Chondrocyte (in vitro differentiated cells): ENCODE measurements around the gene PIGH. TPM values are rescaled to one million over a fixed set of nuclear protein-coding genes. Genes with fewer than 3 reads are reported as not detected.

ENCODE experiments used
- DNase-seq: peaks from one replicate; pipeline ENCODE4 v3.0.0; 2021; ENCODE audit warnings: mixed read lengths, low spot score
- H3K27ac Mint-ChIP-seq: one replicate; pipeline ENCODE4 v1.8.0; 2021; ENCODE audit warnings: mild to moderate bottlenecking, moderate library complexity, mixed read lengths; ENCODE audit not compliant: unreplicated experiment
- H3K27me3 Mint-ChIP-seq: 2 replicates; pipeline ENCODE4 v1.8.0; 2021; ENCODE audit warnings: low read depth, mixed read lengths
- H3K36me3 Mint-ChIP-seq: 2 replicates; pipeline ENCODE4 v1.8.0; 2021; ENCODE audit warnings: low read depth, mixed read lengths
- H3K4me1 Mint-ChIP-seq: 2 replicates; pipeline ENCODE4 v1.8.0; 2021; ENCODE audit warnings: low read depth, mild to moderate bottlenecking, mixed read lengths
- H3K4me3 Mint-ChIP-seq: one replicate; pipeline ENCODE4 v1.8.0; 2021; ENCODE audit warnings: mild to moderate bottlenecking, moderate library complexity, mixed read lengths; ENCODE audit not compliant: unreplicated experiment
- H3K9me3 Mint-ChIP-seq: 2 replicates; pipeline ENCODE4 v1.8.0; 2021; ENCODE audit warnings: low read depth, mixed read lengths
- CTCF ChIP-seq: fragments of 200-600 bp; sonication (generic); IDR thresholded peaks from 2 replicates; pipeline ENCODE4 v1.5.0; 2021; ENCODE audit warnings: antibody characterized with exemption, mild to moderate bottlenecking, moderate library complexity
- total RNA-seq: library from RNA; stranded (reverse); gene quantifications from 3 replicates; pipeline ENCODE4 v1.2.1, GENCODE V29; 2021

The PIGH gene
- total RNA-seq, 1 donor from 2014 or later, result 19.0 TPM

- peak; percentile 84 for DNase-seq
- Mint-ChIP-seq H3K27ac (no peak overlapping the region), H3K36me3 (no peaks in the 10 kb centered on the region)
Observed at GRCh38 chr14:67577181-67577808, 22.8 kb downstream of the PIGH start.

GRCh38 chr14:67576216-67576955 lies 23.7 kb downstream of the PIGH start:
- Mint-ChIP-seq H3K36me3 (no peaks in the 10 kb centered on the region), H3K27me3 (peaks cover 5% of the 10 kb centered on the region), H3K27ac (no peak overlapping the region), H3K4me1 (no peaks in the 10 kb centered on the region), H3K9me3 (no peaks in the 10 kb centered on the region), H3K4me3 (no peak overlapping the region)
- peak; percentile 68 for DNase-seq
- no peak for TF ChIP-seq CTCF

More at GRCh38 chr14:67577181-67577808, 22.8 kb downstream of the PIGH start:
- no peak for TF ChIP-seq CTCF
- Mint-ChIP-seq H3K27me3 (peaks cover 5% of the 10 kb centered on the region), H3K9me3 (no peaks in the 10 kb centered on the region), H3K4me1 (no peaks in the 10 kb centered on the region), H3K4me3 (no peak overlapping the region)

GRCh38 chr14:67575684-67576083 lies 24.4 kb downstream of the PIGH start:
- H3K4me3 Mint-ChIP-seq, result no peak overlapping the region
- H3K36me3 Mint-ChIP-seq, result no peaks in the 10 kb centered on the region
- TF ChIP-seq CTCF, result no peak
- H3K27me3 Mint-ChIP-seq, result peaks cover 5% of the 10 kb centered on the region
- no peaks in the 10 kb centered on the region for H3K9me3 Mint-ChIP-seq
- peak; percentile 65 for DNase-seq
- no peaks in the 10 kb centered on the region for H3K4me1 Mint-ChIP-seq
- H3K27ac Mint-ChIP-seq, result no peak overlapping the region

GRCh38 chr14:67574806-67575205 lies 25.3 kb downstream of the PIGH start:
- H3K9me3 Mint-ChIP-seq, result no peaks in the 10 kb centered on the region
- H3K27me3 Mint-ChIP-seq, result peaks cover 5% of the 10 kb centered on the region
- DNase-seq, result peak; percentile 7
- H3K36me3 Mint-ChIP-seq, result no peaks in the 10 kb centered on the region
- no peak overlapping the region for H3K4me3 Mint-ChIP-seq
- no peak overlapping the region for H3K27ac Mint-ChIP-seq
- no peaks in the 10 kb centered on the region for H3K4me1 Mint-ChIP-seq
- no peak for TF ChIP-seq CTCF

GRCh38 chr14:67574156-67574555 lies 25.9 kb downstream of the PIGH start:
- DNase-seq, result peak; percentile 86
- Mint-ChIP-seq H3K4me1 (no peaks in the 10 kb centered on the region), H3K9me3 (no peaks in the 10 kb centered on the region), H3K27ac (no peak overlapping the region), H3K27me3 (peaks cover 5% of the 10 kb centered on the region), H3K4me3 (no peak overlapping the region), H3K36me3 (no peaks in the 10 kb centered on the region)
- TF ChIP-seq CTCF, result no peak
